GM23338 (cell line): Measurements from ENCODE around the gene EFCAB6.

ENCODE experiments used
- CREB1 ChIP-seq: fragments of 250-450 bp; sonication (Bioruptor Pico); IDR thresholded peaks from 2 replicates; pipeline ENCODE4 v1.5.0; 2020; ENCODE audit warnings: low read depth, mild to moderate bottlenecking, moderate library complexity
- EZH2 ChIP-seq: fragments of 200-600 bp; sonication (generic); IDR thresholded peaks from one replicate; pipeline ENCODE4 v1.8.0; 2017; ENCODE audit warnings: antibody characterized with exemption, mild to moderate bottlenecking, low read depth; ENCODE audit not compliant: unreplicated experiment
- EZH2phosphoT487 ChIP-seq: fragments of 200-600 bp; sonication (generic); IDR thresholded peaks from one replicate; pipeline ENCODE4 v1.8.1; 2018; ENCODE audit warnings: antibody characterized with exemption; ENCODE audit not compliant: unreplicated experiment
- NANOG ChIP-seq: IDR thresholded peaks from 2 replicates; pipeline ENCODE4 v1.6.1; 2016; ENCODE audit warnings: antibody characterized with exemption, borderline replicate concordance
- POLR2AphosphoS5 ChIP-seq: IDR thresholded peaks from 2 replicates; pipeline ENCODE4 v1.6.1; 2016; ENCODE audit warnings: antibody characterized with exemption, low read depth
- STAT1 ChIP-seq: IDR thresholded peaks from one replicate; pipeline ENCODE4 v1.6.1; 2016; ENCODE audit warnings: antibody characterized with exemption; ENCODE audit not compliant: unreplicated experiment
- TF ChIP-seq, protein P1 (sequence below), 2 experiments: fragments of 200-600 bp in 1 of 2; sonication (generic) in 1 of 2; conservative IDR thresholded peaks; 2 replicates each; pipeline versions ENCODE4 v1.5.1 to v1.6.1; 2016 to 2017; ENCODE audit warnings: antibody characterized with exemption in 2 of 2, low read depth in 2 of 2, mild to moderate bottlenecking in 2 of 2, moderate library complexity in 1 of 2
- TF ChIP-seq, protein P2 (sequence below): IDR thresholded peaks from one replicate; pipeline ENCODE4 v1.6.1; 2018; ENCODE audit warnings: antibody characterized with exemption; ENCODE audit not compliant: unreplicated experiment

DNA sequence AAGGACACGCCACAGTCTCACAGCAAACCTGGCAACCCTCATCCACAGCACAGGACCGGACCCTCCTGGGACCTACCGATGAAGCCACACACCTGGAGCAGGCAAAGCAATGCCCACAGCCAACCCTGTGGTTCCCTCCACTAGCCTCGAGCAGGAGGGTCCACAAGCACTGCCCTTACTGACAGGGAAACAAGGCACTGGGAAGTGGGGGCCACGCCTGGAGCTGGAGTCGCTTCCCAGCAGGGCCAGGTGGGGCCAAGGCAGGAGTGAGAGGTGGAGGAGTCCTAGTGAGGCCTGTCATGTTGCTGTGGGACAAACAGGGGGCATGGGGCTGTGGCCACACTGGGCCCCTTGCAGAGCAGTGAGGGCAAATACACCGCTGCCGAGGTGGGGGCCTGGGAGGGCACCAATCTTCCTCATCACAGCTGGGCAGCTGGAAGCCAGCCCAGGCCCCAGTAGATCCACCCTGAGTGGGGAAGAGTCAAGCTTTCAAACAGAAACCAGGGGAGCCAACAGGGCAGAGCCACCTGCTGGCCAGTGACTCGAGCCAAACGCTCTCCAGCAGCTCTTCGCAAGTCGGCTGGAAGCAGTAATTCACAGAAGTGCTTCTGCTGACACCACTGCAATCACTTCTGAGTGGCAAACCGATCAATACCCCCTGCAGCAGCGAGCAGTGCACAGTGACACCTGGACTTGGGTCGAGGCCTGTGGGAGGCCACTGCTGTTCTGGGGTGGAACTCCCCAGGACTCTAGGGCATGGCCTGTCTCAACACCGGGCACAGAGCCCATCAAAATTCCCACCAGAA is 36.5 kb upstream of the EFCAB6 start:
- TF ChIP-seq, protein P1, sequence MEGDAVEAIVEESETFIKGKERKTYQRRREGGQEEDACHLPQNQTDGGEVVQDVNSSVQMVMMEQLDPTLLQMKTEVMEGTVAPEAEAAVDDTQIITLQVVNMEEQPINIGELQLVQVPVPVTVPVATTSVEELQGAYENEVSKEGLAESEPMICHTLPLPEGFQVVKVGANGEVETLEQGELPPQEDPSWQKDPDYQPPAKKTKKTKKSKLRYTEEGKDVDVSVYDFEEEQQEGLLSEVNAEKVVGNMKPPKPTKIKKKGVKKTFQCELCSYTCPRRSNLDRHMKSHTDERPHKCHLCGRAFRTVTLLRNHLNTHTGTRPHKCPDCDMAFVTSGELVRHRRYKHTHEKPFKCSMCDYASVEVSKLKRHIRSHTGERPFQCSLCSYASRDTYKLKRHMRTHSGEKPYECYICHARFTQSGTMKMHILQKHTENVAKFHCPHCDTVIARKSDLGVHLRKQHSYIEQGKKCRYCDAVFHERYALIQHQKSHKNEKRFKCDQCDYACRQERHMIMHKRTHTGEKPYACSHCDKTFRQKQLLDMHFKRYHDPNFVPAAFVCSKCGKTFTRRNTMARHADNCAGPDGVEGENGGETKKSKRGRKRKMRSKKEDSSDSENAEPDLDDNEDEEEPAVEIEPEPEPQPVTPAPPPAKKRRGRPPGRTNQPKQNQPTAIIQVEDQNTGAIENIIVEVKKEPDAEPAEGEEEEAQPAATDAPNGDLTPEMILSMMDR (conservative IDR thresholded peaks at IDR 0.05; ENCODE audit: low read depth in 2 of 2) = peak; percentile 42 to 56
- TF ChIP-seq EZH2 (no peak), CREB1 (CRISPR knock-in tag) (no peak), POLR2AphosphoS5 (no peak), NANOG (no peak), EZH2phosphoT487 (no peak), STAT1 (no peak)
- TF ChIP-seq, protein P2, sequence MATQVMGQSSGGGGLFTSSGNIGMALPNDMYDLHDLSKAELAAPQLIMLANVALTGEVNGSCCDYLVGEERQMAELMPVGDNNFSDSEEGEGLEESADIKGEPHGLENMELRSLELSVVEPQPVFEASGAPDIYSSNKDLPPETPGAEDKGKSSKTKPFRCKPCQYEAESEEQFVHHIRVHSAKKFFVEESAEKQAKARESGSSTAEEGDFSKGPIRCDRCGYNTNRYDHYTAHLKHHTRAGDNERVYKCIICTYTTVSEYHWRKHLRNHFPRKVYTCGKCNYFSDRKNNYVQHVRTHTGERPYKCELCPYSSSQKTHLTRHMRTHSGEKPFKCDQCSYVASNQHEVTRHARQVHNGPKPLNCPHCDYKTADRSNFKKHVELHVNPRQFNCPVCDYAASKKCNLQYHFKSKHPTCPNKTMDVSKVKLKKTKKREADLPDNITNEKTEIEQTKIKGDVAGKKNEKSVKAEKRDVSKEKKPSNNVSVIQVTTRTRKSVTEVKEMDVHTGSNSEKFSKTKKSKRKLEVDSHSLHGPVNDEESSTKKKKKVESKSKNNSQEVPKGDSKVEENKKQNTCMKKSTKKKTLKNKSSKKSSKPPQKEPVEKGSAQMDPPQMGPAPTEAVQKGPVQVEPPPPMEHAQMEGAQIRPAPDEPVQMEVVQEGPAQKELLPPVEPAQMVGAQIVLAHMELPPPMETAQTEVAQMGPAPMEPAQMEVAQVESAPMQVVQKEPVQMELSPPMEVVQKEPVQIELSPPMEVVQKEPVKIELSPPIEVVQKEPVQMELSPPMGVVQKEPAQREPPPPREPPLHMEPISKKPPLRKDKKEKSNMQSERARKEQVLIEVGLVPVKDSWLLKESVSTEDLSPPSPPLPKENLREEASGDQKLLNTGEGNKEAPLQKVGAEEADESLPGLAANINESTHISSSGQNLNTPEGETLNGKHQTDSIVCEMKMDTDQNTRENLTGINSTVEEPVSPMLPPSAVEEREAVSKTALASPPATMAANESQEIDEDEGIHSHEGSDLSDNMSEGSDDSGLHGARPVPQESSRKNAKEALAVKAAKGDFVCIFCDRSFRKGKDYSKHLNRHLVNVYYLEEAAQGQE = no peak
